ENCODE measurements around the gene PRDM2.
"Not testable (repeated sequence)": the region's sequence is repeated elsewhere in the genome, so short reads cannot be mapped to it uniquely, and the experiment has no call there.

The PRDM2 gene

DNA sequence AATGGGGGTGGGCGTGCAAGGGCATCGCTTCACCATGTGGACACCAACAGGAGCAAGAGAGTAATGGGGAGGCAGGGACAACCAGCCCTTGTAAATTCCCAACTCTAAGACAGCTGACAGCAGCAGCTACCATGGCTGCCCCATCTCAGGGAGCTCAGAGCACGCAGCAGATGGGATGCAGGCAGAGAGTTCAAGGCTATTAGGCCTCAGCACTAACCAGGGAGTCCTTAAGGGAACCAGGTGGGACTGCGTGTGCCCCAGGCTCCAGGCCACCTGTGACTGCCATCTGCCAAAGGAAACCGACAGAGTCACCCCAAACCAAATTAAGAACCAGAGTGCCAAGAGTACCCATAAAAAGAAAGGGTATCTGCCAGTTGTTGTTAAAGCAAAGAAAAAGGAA is 33.7 kb upstream of the PRDM2 start:
- H3K4me3 ChIP-seq (ENCODE audit: low read depth, low read length) = no peak overlapping the region
- DNase-seq (ENCODE audit: low read depth) = no peak
- TF ChIP-seq, protein P1, sequence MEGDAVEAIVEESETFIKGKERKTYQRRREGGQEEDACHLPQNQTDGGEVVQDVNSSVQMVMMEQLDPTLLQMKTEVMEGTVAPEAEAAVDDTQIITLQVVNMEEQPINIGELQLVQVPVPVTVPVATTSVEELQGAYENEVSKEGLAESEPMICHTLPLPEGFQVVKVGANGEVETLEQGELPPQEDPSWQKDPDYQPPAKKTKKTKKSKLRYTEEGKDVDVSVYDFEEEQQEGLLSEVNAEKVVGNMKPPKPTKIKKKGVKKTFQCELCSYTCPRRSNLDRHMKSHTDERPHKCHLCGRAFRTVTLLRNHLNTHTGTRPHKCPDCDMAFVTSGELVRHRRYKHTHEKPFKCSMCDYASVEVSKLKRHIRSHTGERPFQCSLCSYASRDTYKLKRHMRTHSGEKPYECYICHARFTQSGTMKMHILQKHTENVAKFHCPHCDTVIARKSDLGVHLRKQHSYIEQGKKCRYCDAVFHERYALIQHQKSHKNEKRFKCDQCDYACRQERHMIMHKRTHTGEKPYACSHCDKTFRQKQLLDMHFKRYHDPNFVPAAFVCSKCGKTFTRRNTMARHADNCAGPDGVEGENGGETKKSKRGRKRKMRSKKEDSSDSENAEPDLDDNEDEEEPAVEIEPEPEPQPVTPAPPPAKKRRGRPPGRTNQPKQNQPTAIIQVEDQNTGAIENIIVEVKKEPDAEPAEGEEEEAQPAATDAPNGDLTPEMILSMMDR (IDR thresholded peaks at IDR 0.05; ENCODE audit: control insufficient read depth, extremely low read depth, insufficient read depth) = no peak

DNA sequence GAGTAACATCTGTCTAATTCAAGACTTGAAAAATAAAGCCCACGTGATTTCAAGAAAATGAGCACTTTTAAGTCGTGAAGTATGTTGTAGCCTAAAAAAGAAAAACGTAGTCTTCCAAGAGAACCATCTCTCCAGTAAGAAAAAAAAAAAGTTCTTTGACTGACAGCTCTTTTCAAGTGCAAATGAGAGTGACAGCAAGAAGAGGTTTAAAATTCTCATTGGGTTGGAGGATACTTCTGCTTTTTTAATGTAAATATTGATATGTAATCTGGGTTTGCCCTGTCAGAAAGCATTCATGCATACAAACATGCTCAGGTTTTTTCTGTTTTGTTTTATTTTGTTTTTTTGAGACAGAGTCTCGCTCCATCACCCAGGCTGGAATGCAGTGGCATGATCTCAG is 32.3 kb upstream of the PRDM2 start:
- no peak overlapping the region for H3K4me3 ChIP-seq (ENCODE audit: low read depth, low read length)
- DNase-seq (ENCODE audit: low read depth) = no peak
- TF ChIP-seq, protein P1 (IDR thresholded peaks at IDR 0.05; ENCODE audit: control insufficient read depth, extremely low read depth, insufficient read depth) = no peak

DNA sequence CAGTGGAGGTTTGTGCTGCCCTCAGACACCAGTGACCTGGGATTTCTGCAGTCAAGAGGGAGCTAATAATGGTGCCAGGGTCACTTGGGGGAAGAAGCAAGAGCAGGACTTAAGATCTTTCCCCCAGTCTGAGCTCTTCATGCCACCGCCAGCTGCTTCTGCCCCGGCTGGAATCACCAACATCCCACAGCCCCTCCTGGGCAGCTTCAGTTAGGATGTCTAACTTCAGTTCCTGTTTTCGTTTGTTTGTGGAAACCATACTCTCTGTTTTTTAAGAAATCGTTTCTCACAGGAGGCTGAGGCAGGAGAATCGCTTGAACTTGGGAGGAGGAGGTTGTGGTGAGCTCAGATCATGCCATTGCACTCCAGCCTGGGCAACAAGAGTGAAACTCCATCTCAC is 25.6 kb upstream of the PRDM2 start:
- no peak overlapping the region for H3K4me3 ChIP-seq (ENCODE audit: low read depth, low read length)
- no peak for DNase-seq (ENCODE audit: low read depth)
- TF ChIP-seq, protein P1 (IDR thresholded peaks at IDR 0.05; ENCODE audit: control insufficient read depth, extremely low read depth, insufficient read depth) = no peak

DNA sequence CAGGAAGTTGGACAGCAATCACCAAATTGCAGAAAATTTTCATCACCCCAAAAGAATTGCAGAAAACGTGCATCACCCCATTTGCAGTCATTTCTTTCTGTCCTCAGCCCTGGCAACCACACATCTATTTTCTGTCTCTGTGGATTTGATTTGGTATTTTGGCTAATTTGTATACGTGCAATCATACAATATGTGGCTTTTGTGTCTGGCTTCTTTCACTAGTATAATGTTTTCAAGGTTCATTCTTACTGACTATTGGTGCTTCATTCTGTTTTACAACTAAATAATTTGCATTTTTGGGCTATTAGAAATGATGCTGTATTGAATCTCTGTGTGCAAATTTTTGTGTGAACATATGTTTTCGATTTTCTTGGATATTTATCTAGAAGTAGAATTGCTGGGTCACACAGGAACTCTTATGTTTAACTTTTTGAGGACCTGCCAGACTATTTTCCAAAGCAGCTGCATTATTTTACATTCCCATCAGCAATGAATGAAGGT is 24.8 kb upstream of the PRDM2 start:
- no peak overlapping the region for H3K4me3 ChIP-seq (ENCODE audit: low read depth, low read length)
- TF ChIP-seq, protein P1 (IDR thresholded peaks at IDR 0.05; ENCODE audit: control insufficient read depth, extremely low read depth, insufficient read depth) = no peak
- DNase-seq (ENCODE audit: low read depth) = no peak

DNA sequence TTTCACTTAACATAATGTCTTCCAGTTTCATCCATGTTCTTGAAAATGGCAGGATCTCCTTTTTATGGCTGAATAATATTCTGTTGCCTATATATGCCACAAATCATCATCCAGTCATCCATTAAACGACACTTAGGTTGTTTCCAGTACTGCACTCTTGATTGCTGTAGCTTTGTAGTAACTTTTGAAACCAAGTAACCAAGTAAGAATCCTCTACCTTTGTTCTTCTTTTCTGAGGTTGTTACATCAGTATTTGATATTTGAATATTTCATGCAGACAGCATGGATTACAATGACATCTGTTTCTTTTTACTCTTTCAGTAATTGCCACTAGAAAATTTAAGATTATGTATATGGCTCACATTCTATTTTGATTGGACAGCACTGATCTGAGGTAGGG is 22.1 kb upstream of the PRDM2 start:
- TF ChIP-seq, protein P1 (IDR thresholded peaks at IDR 0.05; ENCODE audit: control insufficient read depth, extremely low read depth, insufficient read depth) = no peak
- H3K4me3 ChIP-seq (ENCODE audit: low read depth, low read length) = no peak overlapping the region
- no peak for DNase-seq (ENCODE audit: low read depth)

DNA sequence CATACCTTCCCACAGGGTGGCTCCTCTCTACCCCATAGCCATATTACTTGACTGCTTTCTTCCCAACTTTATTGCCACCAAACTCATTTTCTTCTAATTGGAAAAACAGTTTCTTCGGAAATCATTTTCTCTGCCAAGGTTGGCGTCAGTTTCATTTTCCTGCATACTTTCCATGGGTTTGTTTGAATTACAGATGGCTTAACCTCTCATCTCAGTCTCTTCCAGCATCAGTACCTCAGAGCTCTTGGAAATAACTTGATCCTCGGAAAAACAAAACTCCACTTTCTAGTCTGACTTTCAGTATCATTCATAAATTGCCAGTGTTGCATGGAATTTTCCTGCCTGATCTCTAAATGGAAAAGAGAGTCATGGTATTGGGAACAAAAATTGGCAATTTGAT is 20.3 kb upstream of the PRDM2 start:
- H3K4me3 ChIP-seq (ENCODE audit: low read depth, low read length) = no peak overlapping the region
- TF ChIP-seq, protein P1 (IDR thresholded peaks at IDR 0.05; ENCODE audit: control insufficient read depth, extremely low read depth, insufficient read depth) = no peak
- DNase-seq (ENCODE audit: low read depth) = no peak

DNA sequence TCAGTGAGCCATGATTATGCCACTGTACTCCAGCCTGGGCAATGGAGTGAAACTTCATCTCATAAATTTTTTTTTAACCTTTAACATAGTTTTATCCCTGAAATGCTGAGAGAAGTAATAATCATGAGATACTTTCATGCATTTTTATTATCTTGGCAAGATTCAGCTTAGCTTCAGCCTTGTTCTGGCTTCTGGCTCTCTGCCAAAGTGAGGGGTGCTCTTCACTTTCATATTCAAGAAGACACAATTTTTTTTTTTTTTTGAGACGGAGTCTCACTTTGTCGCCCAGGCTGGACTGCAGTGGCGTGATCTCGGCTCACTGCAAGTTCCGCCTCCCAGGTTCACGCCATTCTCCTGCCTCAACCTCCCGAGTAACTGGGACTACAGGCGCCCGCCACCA is 19.4 kb upstream of the PRDM2 start:
- H3K4me3 ChIP-seq (ENCODE audit: low read depth, low read length); DNase-seq (ENCODE audit: low read depth): not testable (repeated sequence)
